ENCODE measurements around the gene ADAMTS2. TPM values are rescaled to one million over a fixed set of nuclear protein-coding genes. Genes with fewer than 3 reads are reported as not detected.
A peak's percentile ranks its signal among the peaks of the same experiment; 100 is the strongest.

The ADAMTS2 gene
- total RNA-seq: not detected
- under 1 TPM in 1 of 4 donors, not detected in 3; 0.03 TPM for polyA plus RNA-seq

DNA sequence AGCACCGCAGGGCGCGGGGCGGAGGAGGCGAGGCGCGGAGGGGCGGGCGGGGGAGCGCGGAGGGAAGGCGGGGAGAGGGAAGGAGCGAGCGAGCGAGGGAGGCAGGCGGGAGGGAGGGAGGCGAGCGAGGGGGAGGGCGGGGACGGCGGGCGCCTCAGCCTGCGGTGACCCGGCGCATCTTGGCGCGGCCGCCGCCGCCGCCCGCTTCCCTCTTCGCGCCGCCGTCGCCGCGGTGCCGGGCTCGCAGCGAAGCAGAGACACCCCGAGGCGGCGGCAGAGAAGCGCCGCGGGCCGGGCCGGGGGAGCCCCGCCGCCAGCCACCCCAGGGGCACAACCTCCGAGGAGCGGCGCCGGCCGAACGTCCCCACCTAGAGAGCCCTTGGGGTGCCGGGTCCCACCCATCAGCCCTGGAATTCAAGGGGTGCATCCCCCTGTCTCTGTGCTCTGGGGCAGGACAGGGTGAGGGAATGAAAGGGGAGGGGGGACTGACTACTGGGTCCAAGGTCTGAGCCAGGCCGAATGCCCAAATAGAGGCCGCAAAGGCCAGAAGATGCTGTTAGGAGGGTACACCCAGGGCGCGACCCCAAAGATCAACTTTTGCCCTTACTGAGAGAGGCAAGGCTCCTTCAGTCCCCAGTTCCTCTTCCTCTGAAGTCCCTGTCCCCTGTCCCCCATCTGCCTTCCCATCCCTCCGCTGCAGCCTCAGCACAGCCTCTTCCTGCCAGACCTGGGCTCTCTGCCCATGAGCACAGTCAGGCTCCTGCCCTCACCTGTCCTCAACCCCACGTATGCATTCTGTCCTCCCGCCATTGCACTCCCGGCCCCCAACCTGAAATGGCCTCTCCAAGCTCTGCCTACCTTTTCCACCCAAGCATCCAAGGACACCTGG is at the start of gene ADAMTS2:
TSS of gene ADAMTS2 (minus strand) at position 29 of the 889 bp plus-strand sequence. CDS start 133 bp downstream, outside the sequence.
- no peaks in the 10 kb centered on the region for H3K36me3 Mint-ChIP-seq
- Histone ChIP-seq H3K36me3 (ENCODE audit: control insufficient read depth, insufficient read depth, low read length) (no peaks in the 10 kb centered on the region), H3K27me3 (ENCODE audit: control insufficient read depth, insufficient read depth, low read length) (peaks cover 8% of the 10 kb centered on the region), H3K4me1 (ENCODE audit: control insufficient read depth, insufficient read depth, low read length, poor library complexity, severe bottlenecking) (peaks cover 15% of the 10 kb centered on the region), H3K4me3 (ENCODE audit: low read depth, low read length) (no peak within 1 kb of the TSS), H3K9me3 (ENCODE audit: control insufficient read depth in 2 of 2, low read length in 2 of 2) (no peaks in the 10 kb centered on the region), H3K27ac (ENCODE audit: insufficient read depth, low read length, poor library complexity, severe bottlenecking) (no peak within 1 kb of the TSS)
- peaks cover 49% of the 10 kb centered on the region for H3K27me3 Mint-ChIP-seq
- H3K9me3 Mint-ChIP-seq: peaks cover 0 to 4% (median 0%) of the 10 kb centered on the region in 7 donors
- DNase-seq (no peak), ATAC-seq (ENCODE audit: low read depth in 2 of 2) (no peak)
- peak within 1 kb of the TSS in 3 of 4 donors; percentile 50 to 76 (median 73) for H3K4me3 Mint-ChIP-seq
- H3K27ac Mint-ChIP-seq: no peak within 1 kb of the TSS
- H3K4me1 Mint-ChIP-seq: peaks cover 0 to 27% (median 3%) of the 10 kb centered on the region in 4 donors

DNA sequence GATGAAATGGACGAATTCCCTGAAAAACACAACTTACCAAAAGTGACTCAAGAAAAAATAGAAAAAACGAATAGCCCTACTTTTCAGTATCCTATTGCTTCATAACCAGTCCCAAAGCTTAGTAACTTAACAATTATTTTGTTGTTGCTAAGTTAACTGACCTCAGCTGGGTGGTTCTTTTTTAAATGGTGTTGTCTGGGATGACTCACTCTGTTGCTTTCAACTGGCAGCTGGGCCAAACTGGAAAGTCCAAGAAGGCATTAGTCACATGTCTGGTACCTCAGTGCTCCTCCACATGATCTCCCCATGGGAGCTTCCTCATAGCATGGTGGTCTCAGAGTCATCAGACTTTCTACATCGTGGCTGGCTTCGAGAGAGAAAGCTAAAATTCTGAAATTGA is 47.8 kb upstream of the ADAMTS2 start:
- no peaks in the 10 kb centered on the region for H3K36me3 Mint-ChIP-seq
- H3K4me3 Mint-ChIP-seq: peak overlapping the region in 1 of 4 donors; percentile 13

DNA sequence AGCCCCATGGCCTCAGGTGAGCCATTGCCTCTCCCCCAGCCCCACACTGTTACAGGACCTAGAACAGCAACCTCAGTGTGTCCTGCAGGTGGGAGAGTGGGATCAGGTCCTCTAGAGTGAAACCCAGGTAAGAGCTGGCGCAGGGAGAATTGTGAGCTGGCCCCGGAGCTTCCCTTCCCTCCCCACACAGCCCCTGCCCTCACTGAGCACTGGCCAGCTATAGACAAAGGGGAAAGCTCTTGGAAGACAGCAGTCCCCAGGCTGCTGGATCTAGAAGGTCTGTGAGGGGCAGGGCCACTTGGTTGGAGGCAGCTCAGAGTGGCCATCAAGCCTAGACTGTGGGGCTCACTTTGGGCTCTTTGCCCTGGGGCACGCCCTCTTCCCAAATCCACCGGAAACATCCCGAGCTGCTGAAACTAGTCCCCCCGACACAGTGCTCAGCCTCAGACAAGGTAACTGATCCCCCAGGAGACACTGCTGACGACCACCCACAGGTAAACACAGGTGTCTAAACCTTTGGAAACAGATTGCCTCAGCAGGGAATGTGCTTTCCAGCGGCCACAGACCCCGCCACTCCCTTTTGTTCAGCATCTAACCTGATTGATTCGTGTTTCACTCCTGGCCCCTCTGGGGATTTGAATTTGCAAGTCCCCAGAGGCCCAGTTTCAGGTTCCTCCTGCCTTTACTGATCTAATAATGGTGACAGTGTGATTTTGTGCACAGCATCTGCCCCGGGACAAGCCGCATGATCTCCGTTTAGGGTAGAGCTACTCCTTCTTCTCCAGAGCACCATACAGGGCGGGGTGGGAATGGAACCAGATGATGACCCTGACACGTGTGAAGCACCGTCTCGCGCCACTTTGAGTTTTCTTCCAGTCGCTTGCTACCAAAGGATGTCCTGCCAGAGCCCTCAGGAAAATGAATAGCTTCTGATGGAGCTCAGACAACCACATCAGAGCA is 42.2 kb upstream of the ADAMTS2 start:
- Mint-ChIP-seq H3K36me3 (no peaks in the 10 kb centered on the region), H3K27ac (no peak overlapping the region), H3K4me1 (no peaks in the 10 kb centered on the region), H3K9me3 (peaks cover 0 to 27% (median 9%) of the 10 kb centered on the region in 7 donors), H3K4me3 (no peak overlapping the region), H3K27me3 (no peaks in the 10 kb centered on the region)
- Histone ChIP-seq H3K9me3 (ENCODE audit: control insufficient read depth in 2 of 2, low read length in 2 of 2) (peaks cover 13 to 35% of the 10 kb centered on the region in 2 experiments), H3K4me1 (ENCODE audit: control insufficient read depth, insufficient read depth, low read length, poor library complexity, severe bottlenecking) (no peaks in the 10 kb centered on the region), H3K4me3 (ENCODE audit: low read depth, low read length) (no peak overlapping the region), H3K36me3 (ENCODE audit: control insufficient read depth, insufficient read depth, low read length) (no peaks in the 10 kb centered on the region), H3K27me3 (ENCODE audit: control insufficient read depth, insufficient read depth, low read length) (no peaks in the 10 kb centered on the region), H3K27ac (ENCODE audit: insufficient read depth, low read length, poor library complexity, severe bottlenecking) (no peak overlapping the region)
- ATAC-seq (ENCODE audit: low read depth in 2 of 2) (no peak), DNase-seq (no peak)

More for the DNA sequence above, 47.8 kb upstream of the ADAMTS2 start:
- DNase-seq (no peak), ATAC-seq (ENCODE audit: low read depth in 2 of 2) (no peak)
- Mint-ChIP-seq H3K27ac (no peak overlapping the region), H3K27me3 (no peaks in the 10 kb centered on the region), H3K4me1 (no peaks in the 10 kb centered on the region), H3K9me3 (peaks cover 0 to 42% (median 20%) of the 10 kb centered on the region in 7 donors)
- Histone ChIP-seq H3K27ac (ENCODE audit: insufficient read depth, low read length, poor library complexity, severe bottlenecking) (no peak overlapping the region), H3K9me3 (ENCODE audit: control insufficient read depth in 2 of 2, low read length in 2 of 2) (peaks cover 17 to 40% of the 10 kb centered on the region in 2 experiments), H3K36me3 (ENCODE audit: control insufficient read depth, insufficient read depth, low read length) (no peaks in the 10 kb centered on the region), H3K4me1 (ENCODE audit: control insufficient read depth, insufficient read depth, low read length, poor library complexity, severe bottlenecking) (no peaks in the 10 kb centered on the region), H3K4me3 (ENCODE audit: low read depth, low read length) (no peak overlapping the region), H3K27me3 (ENCODE audit: control insufficient read depth, insufficient read depth, low read length) (no peaks in the 10 kb centered on the region)

DNA sequence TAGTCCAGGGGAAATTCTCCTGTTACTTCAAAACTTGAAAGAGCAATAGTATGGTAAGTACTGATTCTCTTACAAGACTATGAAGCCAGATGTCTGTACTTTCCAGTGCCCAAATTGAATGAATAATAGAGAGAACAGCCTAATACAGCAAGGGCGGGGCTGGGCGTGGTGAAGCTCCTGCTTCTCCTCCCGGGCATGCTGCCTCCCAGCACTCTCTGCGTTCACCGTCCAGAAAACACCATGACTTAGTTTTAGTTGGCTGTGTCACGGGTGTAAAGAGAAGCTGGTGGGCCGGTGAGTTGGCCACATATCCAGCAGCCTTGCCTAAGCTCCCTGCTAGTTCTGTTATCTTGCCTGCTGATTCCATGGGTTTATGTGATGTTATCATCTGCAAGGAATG is 40.7 kb upstream of the ADAMTS2 start:
- H3K27me3 Mint-ChIP-seq: no peaks in the 10 kb centered on the region
- Histone ChIP-seq H3K36me3 (ENCODE audit: control insufficient read depth, insufficient read depth, low read length) (no peaks in the 10 kb centered on the region), H3K27ac (ENCODE audit: insufficient read depth, low read length, poor library complexity, severe bottlenecking) (no peak overlapping the region), H3K27me3 (ENCODE audit: control insufficient read depth, insufficient read depth, low read length) (no peaks in the 10 kb centered on the region), H3K4me3 (ENCODE audit: low read depth, low read length) (no peak overlapping the region), H3K4me1 (ENCODE audit: control insufficient read depth, insufficient read depth, low read length, poor library complexity, severe bottlenecking) (no peaks in the 10 kb centered on the region), H3K9me3 (ENCODE audit: control insufficient read depth in 2 of 2, low read length in 2 of 2) (peaks cover 12 to 26% of the 10 kb centered on the region in 2 experiments)
- no peaks in the 10 kb centered on the region for H3K4me1 Mint-ChIP-seq
- no peak for DNase-seq
- no peak overlapping the region for H3K4me3 Mint-ChIP-seq
- H3K9me3 Mint-ChIP-seq: peaks cover 0 to 20% (median 6%) of the 10 kb centered on the region in 7 donors
- no peaks in the 10 kb centered on the region for H3K36me3 Mint-ChIP-seq
- no peak overlapping the region for H3K27ac Mint-ChIP-seq
- no peak for ATAC-seq (ENCODE audit: low read depth in 2 of 2)

DNA sequence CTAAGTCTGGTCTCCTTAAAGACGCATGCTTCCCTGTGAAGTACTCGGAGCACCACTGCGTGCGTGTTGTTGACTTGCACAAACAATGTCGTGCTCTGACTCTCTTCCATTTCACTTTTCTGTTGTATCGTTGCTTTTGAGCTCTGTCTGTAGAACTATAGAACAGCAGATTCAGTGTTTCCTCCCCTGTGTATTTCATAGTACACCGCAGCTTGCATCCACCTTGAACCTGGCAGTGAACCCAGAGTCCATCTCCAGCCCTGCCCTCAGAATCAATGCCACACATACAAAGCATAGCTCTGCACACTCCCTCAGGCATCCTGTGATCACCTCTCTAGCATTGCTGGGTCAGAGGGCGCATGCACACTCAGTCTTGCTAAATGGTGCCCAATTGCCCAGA is 37.2 kb upstream of the ADAMTS2 start:
- Histone ChIP-seq H3K36me3 (ENCODE audit: control insufficient read depth, insufficient read depth, low read length) (no peaks in the 10 kb centered on the region), H3K4me3 (ENCODE audit: low read depth, low read length) (no peak overlapping the region), H3K27me3 (ENCODE audit: control insufficient read depth, insufficient read depth, low read length) (no peaks in the 10 kb centered on the region), H3K4me1 (ENCODE audit: control insufficient read depth, insufficient read depth, low read length, poor library complexity, severe bottlenecking) (no peaks in the 10 kb centered on the region), H3K27ac (ENCODE audit: insufficient read depth, low read length, poor library complexity, severe bottlenecking) (no peak overlapping the region), H3K9me3 (ENCODE audit: control insufficient read depth in 2 of 2, low read length in 2 of 2) (no peaks in the 10 kb centered on the region)
- no peaks in the 10 kb centered on the region for H3K4me1 Mint-ChIP-seq
- DNase-seq (no peak), ATAC-seq (ENCODE audit: low read depth in 2 of 2) (no peak)
- H3K27ac Mint-ChIP-seq: no peak overlapping the region
- peaks cover 0 to 5% (median 0%) of the 10 kb centered on the region in 7 donors for H3K9me3 Mint-ChIP-seq
- no peaks in the 10 kb centered on the region for H3K27me3 Mint-ChIP-seq
- no peaks in the 10 kb centered on the region for H3K36me3 Mint-ChIP-seq
- H3K4me3 Mint-ChIP-seq: no peak overlapping the region

GRCh38 chr5:179381691-179382090 is 36.4 kb upstream of the ADAMTS2 start:
- no peaks in the 10 kb centered on the region for H3K36me3 ChIP-seq (ENCODE audit: control insufficient read depth, insufficient read depth, low read length)
- peaks cover 0 to 3% (median 0%) of the 10 kb centered on the region in 7 donors for H3K9me3 Mint-ChIP-seq
- ATAC-seq (ENCODE audit: low read depth in 2 of 2) (no peak), DNase-seq (no peak)
- H3K27ac Mint-ChIP-seq: peak overlapping the region in 1 of 3 donors; percentile 42
- no peaks in the 10 kb centered on the region for H3K9me3 ChIP-seq (ENCODE audit: control insufficient read depth in 2 of 2, low read length in 2 of 2)
- H3K4me3 ChIP-seq (ENCODE audit: low read depth, low read length): no peak overlapping the region
- H3K4me1 ChIP-seq (ENCODE audit: control insufficient read depth, insufficient read depth, low read length, poor library complexity, severe bottlenecking): no peaks in the 10 kb centered on the region
- no peaks in the 10 kb centered on the region for H3K4me1 Mint-ChIP-seq
- H3K36me3 Mint-ChIP-seq: no peaks in the 10 kb centered on the region
- H3K4me3 Mint-ChIP-seq: no peak overlapping the region
- H3K27me3 ChIP-seq (ENCODE audit: control insufficient read depth, insufficient read depth, low read length): no peaks in the 10 kb centered on the region
- H3K27me3 Mint-ChIP-seq: no peaks in the 10 kb centered on the region
- no peak overlapping the region for H3K27ac ChIP-seq (ENCODE audit: insufficient read depth, low read length, poor library complexity, severe bottlenecking)

DNA sequence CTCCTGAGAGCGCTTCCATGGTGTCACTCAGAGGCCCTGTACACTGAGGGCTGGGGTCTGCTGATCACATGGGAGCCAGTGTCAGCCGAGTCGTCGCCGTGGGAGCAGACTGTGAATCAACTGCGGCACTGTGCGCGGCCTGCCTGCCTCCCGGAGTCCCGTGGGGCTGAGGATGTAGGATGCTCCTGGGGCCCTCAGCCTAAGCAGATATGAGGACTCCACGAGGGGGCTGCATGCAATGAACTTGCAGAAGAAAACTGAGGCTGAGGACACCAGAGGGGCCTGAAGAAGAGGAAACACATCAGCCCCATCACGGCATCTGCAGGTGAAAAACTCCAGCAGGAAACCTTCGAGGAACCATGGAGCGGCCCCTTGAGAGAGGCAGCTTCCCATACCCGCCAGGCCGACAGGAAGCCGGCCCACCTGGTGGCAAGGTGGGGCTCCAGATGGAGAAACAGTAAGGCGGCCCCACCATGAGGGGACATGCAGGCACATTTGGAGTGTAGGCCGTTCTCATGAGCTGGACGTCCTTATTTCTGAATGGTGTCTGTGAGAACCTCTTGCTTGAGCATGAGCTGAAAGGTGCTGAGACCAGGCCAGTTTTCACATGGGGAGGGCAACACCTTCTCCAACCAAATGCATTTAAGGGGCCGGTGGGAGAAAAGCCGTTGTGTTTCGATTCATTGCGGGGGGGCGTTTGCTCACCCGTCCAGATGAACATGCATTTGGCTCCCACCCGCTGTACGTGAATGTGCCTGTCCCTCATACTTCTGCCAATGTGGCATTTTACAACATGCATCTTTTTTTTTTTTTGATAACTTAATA is 35.2 kb upstream of the ADAMTS2 start:
- no peaks in the 10 kb centered on the region for H3K4me1 ChIP-seq (ENCODE audit: control insufficient read depth, insufficient read depth, low read length, poor library complexity, severe bottlenecking)
- H3K27ac Mint-ChIP-seq: no peak overlapping the region
- no peaks in the 10 kb centered on the region for H3K27me3 ChIP-seq (ENCODE audit: control insufficient read depth, insufficient read depth, low read length)
- peaks cover 0 to 3% (median 0%) of the 10 kb centered on the region in 7 donors for H3K9me3 Mint-ChIP-seq
- no peaks in the 10 kb centered on the region for H3K27me3 Mint-ChIP-seq
- no peaks in the 10 kb centered on the region for H3K36me3 ChIP-seq (ENCODE audit: control insufficient read depth, insufficient read depth, low read length)
- ATAC-seq (ENCODE audit: low read depth in 2 of 2) (no peak), DNase-seq (no peak)
- no peaks in the 10 kb centered on the region for H3K9me3 ChIP-seq (ENCODE audit: control insufficient read depth in 2 of 2, low read length in 2 of 2)
- no peaks in the 10 kb centered on the region for H3K4me1 Mint-ChIP-seq
- H3K4me3 ChIP-seq (ENCODE audit: low read depth, low read length): no peak overlapping the region
- H3K4me3 Mint-ChIP-seq: no peak overlapping the region
- no peaks in the 10 kb centered on the region for H3K36me3 Mint-ChIP-seq
- no peak overlapping the region for H3K27ac ChIP-seq (ENCODE audit: insufficient read depth, low read length, poor library complexity, severe bottlenecking)

Data from CD4-positive, CD25-positive, alpha-beta regulatory T cell (primary cell).